HepG2 (cell line): ENCODE data around the gene CLEC10A. TPM values are rescaled to one million over a fixed set of nuclear protein-coding genes. Genes with fewer than 3 reads are reported as not detected.

Experiments
- HNRNPL ChIP-seq: fragments of 200-400 bp; formaldehyde crosslinking; IDR thresholded peaks from 2 replicates; pipeline ENCODE4 v1.6.1; 2017; ENCODE audit warnings: mild to moderate bottlenecking, low read depth, low read length
- IRX3 ChIP-seq: sonication (generic); formaldehyde crosslinking; IDR thresholded peaks from 2 replicates; pipeline ENCODE4 v1.8.1; 2023; ENCODE audit warnings: mild to moderate bottlenecking, low read depth, missing genetic modification reagents, borderline replicate concordance
- KDM5A ChIP-seq: fragments of 200-600 bp; sonication (generic); IDR thresholded peaks from 2 replicates; pipeline ENCODE4 v1.7.0; 2018; ENCODE audit warnings: antibody characterized with exemption, mild to moderate bottlenecking, low read length, borderline replicate concordance
- RERE ChIP-seq: IDR thresholded peaks from 2 replicates; pipeline ENCODE4 v1.6.1; 2016; ENCODE audit warnings: low read depth, missing genetic modification reagents, missing compliant biosample characterization
- ZBTB26 ChIP-seq: IDR thresholded peaks from 2 replicates; pipeline ENCODE4 v1.6.1; 2016; ENCODE audit warnings: missing compliant biosample characterization, missing genetic modification reagents, borderline replicate concordance
- ZNF225 ChIP-seq: sonication (generic); formaldehyde crosslinking; IDR thresholded peaks from 2 replicates; pipeline ENCODE4 v1.4.0; 2020; ENCODE audit warnings: mild to moderate bottlenecking, missing genetic modification reagents
- ZNF329 ChIP-seq: sonication (generic); formaldehyde crosslinking; IDR thresholded peaks from 2 replicates; pipeline ENCODE4 v1.9.0; 2021; ENCODE audit warnings: low read depth, mild to moderate bottlenecking, missing genetic modification reagents
- polyA plus RNA-seq, 8 experiments: library from polyadenylated mRNA; depleted of rRNA in 3 of 8; stranded (reverse) in 7 of 8; unstranded in 1 of 8; fragments of >200 nt; fragmentation: Illumina TruSeq in 4 of 8; extraction: Trizol in 4 of 8; gene quantifications; 2 replicates each; pipeline versions ENCODE4 v1.2.1 to v1.2.3, GENCODE V29; 2011 to 2016; ENCODE audit warnings: low read depth in 4 of 8, missing spikeins in 1 of 8, mixed read lengths in 1 of 8; ENCODE audit not compliant: insufficient read depth in 1 of 8
- total RNA-seq, 5 experiments: library from RNA; depleted of rRNA; stranded (reverse); fragments of >200 nt; fragmentation: Illumina TruSeq; extraction: Trizol; gene quantifications; 2 replicates each; pipeline ENCODE4 v1.2.3, GENCODE V29; 2016; ENCODE audit warnings: low read depth in 1 of 5

The CLEC10A gene
- total and polyA plus RNA-seq, 2 of the 13 experiments (the other 11 are each of a cell fraction or from before 2014, with no cell fraction given) = 0.33 TPM; not detected in 1

GRCh38 chr17:7113273-7114071 is 33.4 kb upstream of the CLEC10A start (continued):
- TF ChIP-seq RERE (CRISPR knock-in tag) (no peak), ZNF329 (no peak), IRX3 (CRISPR knock-in tag) (no peak), KDM5A (peak; percentile 12; the same call in 1 of the 2 replicates), HNRNPL (no peak), ZBTB26 (CRISPR knock-in tag) (no peak), ZNF225 (CRISPR knock-in tag) (peak; percentile 34; the same call in 1 of the 2 replicates)
